Measurements from ENCODE around the gene MRPL45. TPM values are rescaled to one million over a fixed set of nuclear protein-coding genes. Genes with fewer than 3 reads are reported as not detected.

The MRPL45 gene
- total and polyA plus RNA-seq, 2 donors (not counting 1 experiment from before 2014, with no cell fraction given): 13.1 to 17.6 TPM

DNA sequence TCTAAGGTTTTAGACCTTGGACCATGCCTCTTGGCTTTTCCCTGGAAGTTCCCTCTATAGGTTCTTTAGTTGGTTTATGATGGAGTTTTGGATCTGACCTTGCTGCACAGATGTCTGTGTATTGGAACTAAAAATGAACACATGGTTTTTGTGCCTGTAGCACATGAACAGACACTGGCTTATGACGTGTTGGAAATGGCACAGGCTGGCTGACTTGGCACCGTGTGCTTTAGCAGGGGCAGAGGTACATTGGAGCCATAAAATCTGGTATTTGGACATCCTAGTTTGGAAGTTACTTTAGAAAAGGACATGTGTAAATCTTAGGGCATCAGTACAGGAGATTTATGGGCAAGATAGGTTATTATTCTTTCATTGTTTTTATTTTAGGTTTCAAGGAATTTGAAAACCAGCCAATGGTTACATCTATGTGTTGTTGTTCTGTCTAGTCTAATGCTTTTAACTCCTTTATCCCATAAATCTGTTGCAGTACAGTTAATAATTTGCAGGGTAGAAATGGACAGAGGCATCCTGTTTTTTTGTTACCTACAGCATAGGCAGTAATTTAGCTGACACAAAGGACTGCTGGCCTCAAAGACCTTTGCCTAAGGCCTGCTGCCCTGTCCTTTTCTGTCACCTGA, 60.6 kb downstream of the MRPL45 start:
- Mint-ChIP-seq H3K27me3 (no peaks in the 10 kb centered on the region), H3K4me1 (peaks cover 24% of the 10 kb centered on the region), H3K27ac (no peak overlapping the region), H3K9me3 (ENCODE audit: insufficient read depth) (no peaks in the 10 kb centered on the region), H3K4me3 (no peak overlapping the region)
- DNase-seq (no peak), ATAC-seq (ENCODE audit: low read depth) (no peak)
- TF ChIP-seq EZH2 (IDR thresholded peaks at IDR 0.05; ENCODE audit: borderline replicate concordance, insufficient read depth, low read depth, low read length, poor library complexity, severe bottlenecking): no peak
- TF ChIP-seq, protein P1, sequence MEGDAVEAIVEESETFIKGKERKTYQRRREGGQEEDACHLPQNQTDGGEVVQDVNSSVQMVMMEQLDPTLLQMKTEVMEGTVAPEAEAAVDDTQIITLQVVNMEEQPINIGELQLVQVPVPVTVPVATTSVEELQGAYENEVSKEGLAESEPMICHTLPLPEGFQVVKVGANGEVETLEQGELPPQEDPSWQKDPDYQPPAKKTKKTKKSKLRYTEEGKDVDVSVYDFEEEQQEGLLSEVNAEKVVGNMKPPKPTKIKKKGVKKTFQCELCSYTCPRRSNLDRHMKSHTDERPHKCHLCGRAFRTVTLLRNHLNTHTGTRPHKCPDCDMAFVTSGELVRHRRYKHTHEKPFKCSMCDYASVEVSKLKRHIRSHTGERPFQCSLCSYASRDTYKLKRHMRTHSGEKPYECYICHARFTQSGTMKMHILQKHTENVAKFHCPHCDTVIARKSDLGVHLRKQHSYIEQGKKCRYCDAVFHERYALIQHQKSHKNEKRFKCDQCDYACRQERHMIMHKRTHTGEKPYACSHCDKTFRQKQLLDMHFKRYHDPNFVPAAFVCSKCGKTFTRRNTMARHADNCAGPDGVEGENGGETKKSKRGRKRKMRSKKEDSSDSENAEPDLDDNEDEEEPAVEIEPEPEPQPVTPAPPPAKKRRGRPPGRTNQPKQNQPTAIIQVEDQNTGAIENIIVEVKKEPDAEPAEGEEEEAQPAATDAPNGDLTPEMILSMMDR (IDR thresholded peaks at IDR 0.05): no peak
- Histone ChIP-seq H3K4me2 (replicated peaks; ENCODE audit: low read depth, low read length, poor library complexity, severe bottlenecking) (no peak overlapping the region), H3K9ac (ENCODE audit: low read length) (no peak overlapping the region), H4K20me1 (ENCODE audit: control insufficient read depth, insufficient read depth, low read length, poor library complexity, severe bottlenecking) (peaks cover 8% of the 10 kb centered on the region), H3K9me3 (ENCODE audit: control extremely low read depth in 1 of 3, control insufficient read depth in 2 of 3, insufficient read depth in 1 of 3, low read length in 2 of 3) (no peaks in the 10 kb centered on the region), H3K27me3 (replicated peaks in 1 of 4; ENCODE audit: control extremely low read depth in 1 of 4, control insufficient read depth in 3 of 4, insufficient read depth in 4 of 4, low read length in 3 of 4) (no peaks in the 10 kb centered on the region), H3K36me3 (replicated peaks in 1 of 2; ENCODE audit: control extremely low read depth in 1 of 2, control insufficient read depth in 1 of 2, extremely low read depth in 1 of 2, insufficient read depth in 2 of 2, low read length in 1 of 2) (peaks cover 0 to 5% of the 10 kb centered on the region in 2 experiments), H3K79me2 (ENCODE audit: control insufficient read depth, insufficient read depth, low read length) (peaks cover 34% of the 10 kb centered on the region), H3K27ac (ENCODE audit: low read length in 2 of 2) (no peak overlapping the region), H3K4me3 (ENCODE audit: control extremely low read depth in 1 of 5, extremely low read depth in 1 of 5, insufficient read depth in 1 of 5, low read depth in 2 of 5, low read length in 4 of 5) (no peak overlapping the region), H3K4me1 (ENCODE audit: control insufficient read depth in 2 of 2, insufficient read depth in 2 of 2, low read length in 2 of 2) (peaks cover 7 to 10% of the 10 kb centered on the region in 2 donors), H2AFZ (ENCODE audit: insufficient read depth, low read depth, low read length, poor library complexity, severe bottlenecking) (no peak overlapping the region)
- ChIA-PET POLR2A (no interaction called here), CTCF (interaction anchor here (2.3 kb wide), 1 partner anchor 8 kb away, joined by 11 read pairs; no protein-coding TSS in a partner anchor)
- intact Hi-C loops (cut with micrococcal nuclease): no loop called here
- WGBS (ENCODE audit: insufficient coverage): 95% methylated on average over 2 of the region's 2 CpGs

Measured in B cell (primary cell).